Stimulated activated CD8-positive, alpha-beta memory T cell treated with anti-CD3 and anti-CD28 coated beads, Interleukin-15, amount 100 ng/mL, for 24 hours (primary cell): Measurements from ENCODE around the gene AHI1.
A peak's percentile ranks its signal among the peaks of the same experiment; 100 is the strongest.
"Not testable (repeated sequence)": the region's sequence is repeated elsewhere in the genome, so short reads cannot be mapped to it uniquely, and the experiment has no call there.

Experiments used
- DNase-seq: peaks from one replicate; pipeline ENCODE4 v3.0.0-alpha.2; 2020; ENCODE audit warnings: low read depth

The AHI1 gene

GRCh38 chr6:135505648-135506047 lies 8.1 kb upstream of the AHI1 start:
- DNase-seq = no peak

GRCh38 chr6:135505222-135505621 lies 7.7 kb upstream of the AHI1 start:
- no peak for DNase-seq

GRCh38 chr6:135504734-135505133 lies 7.2 kb upstream of the AHI1 start:
- no peak for DNase-seq

- no peak for DNase-seq
Measured at GRCh38 chr6:135503703-135504475, 6.3 kb upstream of the AHI1 start.

GRCh38 chr6:135499441-135500340 lies 2.2 kb upstream of the AHI1 start:
- no peak for DNase-seq

GRCh38 chr6:135498185-135498841 lies 773 bp upstream of the AHI1 start:
- DNase-seq = peak; percentile 14

GRCh38 chr6:135496800-135497411 lies 634 bp downstream of the AHI1 start:
- DNase-seq = no peak

- DNase-seq = no peak
Measured at GRCh38 chr6:135493218-135493961, 4.2 kb downstream of the AHI1 start.

GRCh38 chr6:135490381-135490780 lies 7.2 kb downstream of the AHI1 start:
- no peak for DNase-seq

- DNase-seq = no peak
Measured at GRCh38 chr6:135488023-135488422, 9.5 kb downstream of the AHI1 start.

GRCh38 chr6:135483903-135484302 lies 13.6 kb downstream of the AHI1 start:
- not testable (repeated sequence) for DNase-seq

GRCh38 chr6:135481783-135482369 lies 15.7 kb downstream of the AHI1 start:
- no peak for DNase-seq

- DNase-seq = no peak
Measured at GRCh38 chr6:135479601-135480000, 17.9 kb downstream of the AHI1 start.

- DNase-seq = no peak
Measured at GRCh38 chr6:135478626-135479025, 18.9 kb downstream of the AHI1 start.

GRCh38 chr6:135475292-135475886 lies 22.2 kb downstream of the AHI1 start:
- no peak for DNase-seq

GRCh38 chr6:135474362-135474761 lies 23.2 kb downstream of the AHI1 start:
- DNase-seq = no peak

- no peak for DNase-seq
Measured at GRCh38 chr6:135465903-135466302, 31.6 kb downstream of the AHI1 start.

- DNase-seq = no peak
Measured at GRCh38 chr6:135465307-135465706, 32.2 kb downstream of the AHI1 start.

- no peak for DNase-seq
Measured at GRCh38 chr6:135464634-135465033, 32.9 kb downstream of the AHI1 start.

- no peak for DNase-seq
Measured at GRCh38 chr6:135461208-135461607, 36.3 kb downstream of the AHI1 start.

- DNase-seq = no peak
Measured at GRCh38 chr6:135458051-135458450, 39.5 kb downstream of the AHI1 start.
